Midbrain (tissue), 1 donor: Measurements from ENCODE around the gene DOCK4.

ENCODE experiments used
- DNase-seq: peaks from one replicate; lab custom pipeline; 2025; lab: John Stamatoyannopoulos, UW

DOCK4 gene

GRCh38 chr7:112108981-112109380 is 97.2 kb downstream of the DOCK4 start:
- DNase-seq, result peak; percentile 39

DNA sequence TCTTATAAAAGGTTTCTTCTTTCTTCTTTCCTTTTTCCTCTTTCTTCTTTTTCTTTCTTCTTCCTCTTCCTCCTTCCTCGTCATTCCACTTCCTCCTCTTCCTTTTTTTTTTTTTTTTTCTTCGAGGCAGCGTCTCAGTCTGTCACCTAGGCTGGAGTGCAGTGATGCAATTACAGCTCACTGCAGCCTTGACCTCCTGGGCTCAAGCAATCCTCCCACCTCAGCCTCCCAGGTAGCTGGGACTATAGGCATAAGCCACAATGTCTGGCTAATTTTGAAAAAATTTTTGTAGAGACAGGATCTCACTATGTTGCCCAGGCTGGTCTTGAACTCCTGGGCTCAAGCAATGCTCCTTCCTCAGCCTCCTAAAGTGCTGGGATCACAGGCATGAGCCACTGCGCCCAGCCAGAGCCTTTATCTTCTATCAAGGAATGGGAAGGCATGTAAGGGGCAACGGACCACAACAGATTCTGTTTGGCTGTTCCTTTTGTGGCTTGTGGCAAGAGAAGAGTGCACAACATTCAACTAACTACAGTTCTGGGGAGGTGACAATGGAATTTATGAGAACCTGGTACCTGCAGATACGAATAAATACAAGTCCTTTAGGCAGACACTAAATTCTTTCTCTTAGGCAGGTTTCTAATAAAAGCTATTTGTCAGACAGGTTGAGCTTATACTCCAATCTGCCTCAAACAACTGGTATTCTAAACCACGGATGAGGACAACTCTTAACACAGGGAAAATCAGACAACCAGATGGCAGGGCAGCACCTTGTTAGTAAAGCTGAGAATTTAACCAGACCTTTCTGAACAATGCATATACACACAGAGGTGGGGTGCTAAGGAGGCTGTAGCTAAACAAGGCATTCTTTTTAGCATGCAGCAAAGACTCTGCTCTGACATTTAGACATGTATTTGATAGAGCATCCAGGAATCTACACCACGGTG is 100.3 kb downstream of the DOCK4 start:
- DNase-seq, result no peak

- DNase-seq, result no peak
These were observed 102.1 kb downstream of the DOCK4 start for GRCh38 chr7:112104120-112104519.

DNA sequence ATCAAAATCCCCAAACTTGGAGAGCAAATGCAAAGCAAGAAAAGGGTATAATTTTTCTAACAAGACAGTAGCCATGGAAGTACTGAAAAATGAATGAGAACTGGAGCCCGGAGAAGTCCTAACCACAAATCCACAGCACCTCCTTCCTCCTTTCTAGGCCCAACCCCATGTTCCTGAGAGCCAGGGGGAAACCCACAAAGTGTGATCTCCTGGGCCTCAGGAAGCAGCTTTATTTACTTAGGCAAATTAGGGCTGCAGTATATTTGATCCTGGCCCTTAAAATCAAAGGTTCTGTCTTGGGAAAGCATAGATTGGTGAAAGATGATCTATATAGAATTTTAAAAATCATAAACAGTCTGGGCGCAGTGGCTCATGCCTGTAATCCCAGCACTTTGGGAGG is 103.0 kb downstream of the DOCK4 start:
- DNase-seq, result no peak

DNA sequence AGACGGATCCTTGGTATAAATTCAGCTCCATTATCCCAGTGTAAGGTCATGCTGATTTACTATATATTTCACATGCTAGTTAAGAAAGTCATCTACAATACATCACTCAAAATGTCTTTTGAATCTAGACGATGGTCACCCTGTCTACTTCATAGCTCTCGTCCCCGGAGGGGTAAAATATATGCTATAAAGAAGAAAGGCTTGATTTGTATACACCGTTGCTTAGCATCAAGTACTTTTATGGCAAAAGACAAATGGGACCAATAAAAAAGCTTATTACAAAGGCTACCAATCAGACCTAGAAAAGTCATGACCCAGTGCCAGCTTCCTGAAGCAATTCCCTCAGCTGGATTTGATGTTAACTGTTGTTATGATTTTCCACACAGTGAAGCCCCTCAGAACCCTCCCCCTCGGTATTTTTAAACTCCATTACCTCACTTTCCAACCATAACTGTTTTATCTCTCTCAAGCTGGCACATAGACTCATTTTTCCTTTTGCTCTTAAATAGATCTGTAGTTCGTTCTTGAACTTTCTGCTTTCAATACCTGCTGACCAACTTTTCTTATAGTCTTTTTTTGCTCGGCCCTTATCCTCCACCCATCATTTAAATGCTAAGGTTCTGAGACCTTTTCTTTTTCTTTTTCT is 104.9 kb downstream of the DOCK4 start:
- no peak for DNase-seq

DNA sequence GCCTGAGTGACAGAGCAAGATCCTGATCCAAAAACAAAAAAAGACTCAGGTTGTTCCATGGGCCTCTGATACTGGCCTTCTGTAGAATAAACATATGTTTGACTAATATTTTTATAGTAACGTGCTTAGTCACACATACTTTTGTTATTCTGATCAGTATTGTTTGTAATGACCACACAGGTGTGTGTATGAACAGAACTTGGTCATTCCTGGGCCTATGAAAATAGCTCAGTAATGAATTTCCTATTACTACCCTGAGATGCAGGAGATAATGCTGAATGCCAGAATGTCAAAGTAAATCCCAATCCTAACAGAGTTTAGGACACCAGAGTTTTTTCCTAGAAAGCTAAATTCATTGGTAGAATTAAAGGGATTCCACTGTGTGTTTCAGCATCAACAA is 108.7 kb downstream of the DOCK4 start:
- DNase-seq, result no peak

GRCh38 chr7:112093409-112093808 is 112.8 kb downstream of the DOCK4 start:
- no peak for DNase-seq

GRCh38 chr7:112092709-112093395 is 113.3 kb downstream of the DOCK4 start:
- no peak for DNase-seq

- no peak for DNase-seq
These were observed 113.9 kb downstream of the DOCK4 start for GRCh38 chr7:112092306-112092705.

GRCh38 chr7:112091768-112092167 is 114.4 kb downstream of the DOCK4 start:
- DNase-seq, result no peak

DNA sequence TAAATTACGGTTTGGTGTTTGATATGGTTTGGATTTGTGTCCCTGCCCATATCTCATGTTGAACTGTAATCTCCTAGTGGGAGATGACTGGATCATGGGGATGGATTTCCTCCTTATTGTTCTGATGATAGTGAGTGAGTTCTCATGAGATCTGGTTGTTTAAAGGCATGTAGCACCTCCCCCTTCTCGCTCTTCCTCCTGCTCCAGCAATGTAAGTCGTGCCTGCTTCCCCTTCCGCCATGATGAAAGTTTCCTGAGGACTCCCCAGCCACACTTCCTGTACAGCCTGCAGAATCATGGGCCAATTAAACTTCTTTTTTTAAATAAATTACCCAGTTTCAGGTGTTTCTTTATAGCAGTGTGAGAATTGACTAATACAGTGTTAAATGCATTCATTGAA is 116.6 kb downstream of the DOCK4 start:
- peak; percentile 16 for DNase-seq

DNA sequence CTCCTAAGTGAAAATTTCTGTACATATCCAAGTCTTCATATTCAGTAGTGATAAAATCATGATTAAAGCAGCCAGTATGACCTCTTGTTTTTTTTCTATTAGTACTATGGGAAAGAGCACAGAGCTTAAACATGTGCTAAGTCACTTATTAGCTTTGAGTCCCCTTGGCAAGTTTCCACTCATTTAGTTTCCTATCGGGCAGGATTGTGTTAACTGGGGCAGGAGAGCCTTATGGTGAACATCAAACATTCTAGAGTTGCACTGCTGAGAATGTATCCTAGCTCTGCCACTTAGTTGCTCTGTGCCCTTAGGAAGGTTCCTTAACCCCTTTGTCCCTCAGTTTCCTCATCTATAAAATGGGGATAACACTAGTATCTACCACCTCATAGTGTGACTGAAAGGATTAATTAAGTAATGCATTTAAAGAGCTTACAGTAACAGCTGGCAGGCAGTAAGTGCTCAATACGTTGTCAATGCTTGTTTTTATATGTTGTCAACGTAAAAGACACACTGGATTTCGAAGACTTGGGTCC is 117.6 kb downstream of the DOCK4 start:
- DNase-seq, result no peak

GRCh38 chr7:112086496-112087254 is 119.5 kb downstream of the DOCK4 start:
- DNase-seq, result peak; percentile 25

- peak; percentile 65 for DNase-seq
These were observed 121.7 kb downstream of the DOCK4 start for GRCh38 chr7:112084520-112084971.

DNA sequence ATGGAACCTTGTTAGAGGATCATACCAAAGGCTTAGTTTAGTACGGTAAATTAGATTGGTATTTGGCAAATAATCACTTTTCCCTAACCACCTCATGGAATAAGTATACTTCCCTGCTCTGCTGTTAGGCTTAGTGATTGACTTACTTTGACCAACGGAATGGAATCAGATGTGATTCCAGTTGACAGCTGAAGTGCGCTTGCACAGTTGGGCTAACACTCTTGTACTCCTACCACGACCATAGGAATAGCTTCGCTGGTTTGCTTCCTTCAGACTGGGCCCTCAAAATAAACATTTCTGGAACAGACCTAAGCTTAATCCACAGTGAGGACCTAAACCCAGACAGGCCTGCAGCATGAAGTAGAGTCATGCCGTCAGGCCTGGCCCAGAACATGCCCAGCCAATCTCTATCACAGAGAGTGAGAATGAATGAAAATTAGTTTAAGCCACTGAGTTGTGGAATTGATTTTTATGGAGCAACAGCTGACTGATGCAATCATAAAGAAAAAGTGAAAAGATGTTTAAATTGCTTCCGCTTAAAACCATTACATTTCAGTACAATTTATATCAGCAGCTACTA is 122.3 kb downstream of the DOCK4 start:
- no peak for DNase-seq

- no peak for DNase-seq
These were observed 123.9 kb downstream of the DOCK4 start for GRCh38 chr7:112082306-112082705.

GRCh38 chr7:112081778-112082177 is 124.4 kb downstream of the DOCK4 start:
- DNase-seq, result peak; percentile 27

- peak; percentile 19 for DNase-seq
These were observed 125.2 kb downstream of the DOCK4 start for GRCh38 chr7:112080978-112081377.

- peak; percentile 37 for DNase-seq
These were observed 125.8 kb downstream of the DOCK4 start for GRCh38 chr7:112080441-112080840.

GRCh38 chr7:112079673-112080072 is 126.5 kb downstream of the DOCK4 start:
- DNase-seq, result no peak

GRCh38 chr7:112079122-112079521 is 127.1 kb downstream of the DOCK4 start:
- DNase-seq, result no peak
